ENCODE measurements around the gene AP3B1. TPM values are rescaled to one million over a fixed set of nuclear protein-coding genes. Genes with fewer than 3 reads are reported as not detected.

Gene AP3B1
- total and polyA plus RNA-seq, 2 donors (not counting 3 experiments of a cell fraction or from before 2014, with no cell fraction given) = 31.6 to 46.7 TPM

- no peaks in the 10 kb centered on the region for H3K36me3 ChIP-seq (ENCODE audit: control insufficient read depth in 2 of 2, extremely low read depth in 1 of 2, insufficient read depth in 2 of 2, low read length in 2 of 2)
- CTCF ChIA-PET = no interaction called here
- no peaks in the 10 kb centered on the region for H3K27me3 ChIP-seq (ENCODE audit: control insufficient read depth in 2 of 2, insufficient read depth in 2 of 2, low read length in 2 of 2)
- H4K20me1 ChIP-seq (replicated peaks; ENCODE audit: control insufficient read depth, extremely low read depth, insufficient read depth, low read length) = peaks cover 2% of the 10 kb centered on the region
- H3K9ac ChIP-seq (replicated peaks; ENCODE audit: extremely low read depth, insufficient read depth, low read length) = no peak overlapping the region
- no peak overlapping the region for H3K4me3 ChIP-seq (replicated peaks in 1 of 3; ENCODE audit: insufficient read depth in 1 of 3, low read depth in 1 of 3, low read length in 3 of 3)
- no peak overlapping the region for H3K27ac ChIP-seq (ENCODE audit: insufficient read depth, low read depth, low read length)
- dilution Hi-C loops (cut with MboI; ENCODE audit: extremely low pct_ligation_motif_present, low sequenced_read_pairs) (no loop called here), intact Hi-C loops (cut with micrococcal nuclease) (no loop called here)
- H3K4me2 ChIP-seq (ENCODE audit: insufficient read depth, low read length) = no peak overlapping the region
- peaks cover 2% of the 10 kb centered on the region for H3K4me1 ChIP-seq (ENCODE audit: control insufficient read depth, extremely low read depth, insufficient read depth, low read length)
- DNase-seq (ENCODE audit: low read depth, low spot score) = no peak
- no peak for TF ChIP-seq JUN (IDR thresholded peaks at IDR 0.05; ENCODE audit: borderline replicate concordance, insufficient read depth, insufficient read length, low read depth)
- TF ChIP-seq GATA2 (IDR thresholded peaks at IDR 0.05; ENCODE audit: insufficient read depth, insufficient read length, low read depth, low read length) = no peak
- TF ChIP-seq EZH2 (IDR thresholded peaks at IDR 0.05; ENCODE audit: borderline replicate concordance, low read depth, low read length, severe bottlenecking) = no peak
- TF ChIP-seq MYC (IDR thresholded peaks at IDR 0.05; ENCODE audit: low read depth, low read length) = no peak
- TF ChIP-seq FOS (IDR thresholded peaks at IDR 0.05; ENCODE audit: borderline replicate concordance, insufficient read depth, low read length) = no peak
- TF ChIP-seq POLR2A (IDR thresholded peaks at IDR 0.05; ENCODE audit: low read depth, low read length) = no peak
- TF ChIP-seq POLR2AphosphoS5 (IDR thresholded peaks at IDR 0.05; ENCODE audit: insufficient read depth, low read depth, low read length) = no peak
- TF ChIP-seq CTCF (IDR thresholded peaks at IDR 0.05; ENCODE audit: extremely low read depth in 1 of 2, insufficient read depth in 1 of 2, low read depth in 1 of 2, low read length in 2 of 2) = no peak
- no peak for TF ChIP-seq MAX (IDR thresholded peaks at IDR 0.05; ENCODE audit: insufficient read depth, insufficient read length)
- no TSS peak for BruUV-seq (replicated peaks)
- no peak for FAIRE-seq
- no peaks in the 10 kb centered on the region for H3K79me2 ChIP-seq (ENCODE audit: control insufficient read depth, insufficient read depth, low read length)
- no peaks in the 10 kb centered on the region for H3K9me1 ChIP-seq (replicated peaks; ENCODE audit: control insufficient read depth, extremely low read depth, insufficient read depth, low read length)
- no peak overlapping the region for H2AFZ ChIP-seq (ENCODE audit: low read depth, low read length)
- POLR2A ChIA-PET = no interaction called here
- no peaks in the 10 kb centered on the region for H3K9me3 ChIP-seq (replicated peaks; ENCODE audit: control insufficient read depth, insufficient read depth, low read length)
Observed at GRCh38 chr5:78187172-78187571, 107.3 kb downstream of the AP3B1 start.

Measured in endothelial cell of umbilical vein (primary cell).